Activated CD8-positive, alpha-beta memory T cell treated with anti-CD3 and anti-CD28 coated beads, Interleukin-2, amount 50 U/mL, for 24 hours (primary cell): ENCODE measurements around the gene CRYGC.

Source experiments
- DNase-seq: peaks from one replicate; pipeline ENCODE4 v3.0.0-alpha.2; 2020; ENCODE audit errors: extremely low read depth

Gene CRYGC

GRCh38 chr2:208093128-208093527, 36.5 kb downstream of the CRYGC start:
- no peak for DNase-seq

DNA sequence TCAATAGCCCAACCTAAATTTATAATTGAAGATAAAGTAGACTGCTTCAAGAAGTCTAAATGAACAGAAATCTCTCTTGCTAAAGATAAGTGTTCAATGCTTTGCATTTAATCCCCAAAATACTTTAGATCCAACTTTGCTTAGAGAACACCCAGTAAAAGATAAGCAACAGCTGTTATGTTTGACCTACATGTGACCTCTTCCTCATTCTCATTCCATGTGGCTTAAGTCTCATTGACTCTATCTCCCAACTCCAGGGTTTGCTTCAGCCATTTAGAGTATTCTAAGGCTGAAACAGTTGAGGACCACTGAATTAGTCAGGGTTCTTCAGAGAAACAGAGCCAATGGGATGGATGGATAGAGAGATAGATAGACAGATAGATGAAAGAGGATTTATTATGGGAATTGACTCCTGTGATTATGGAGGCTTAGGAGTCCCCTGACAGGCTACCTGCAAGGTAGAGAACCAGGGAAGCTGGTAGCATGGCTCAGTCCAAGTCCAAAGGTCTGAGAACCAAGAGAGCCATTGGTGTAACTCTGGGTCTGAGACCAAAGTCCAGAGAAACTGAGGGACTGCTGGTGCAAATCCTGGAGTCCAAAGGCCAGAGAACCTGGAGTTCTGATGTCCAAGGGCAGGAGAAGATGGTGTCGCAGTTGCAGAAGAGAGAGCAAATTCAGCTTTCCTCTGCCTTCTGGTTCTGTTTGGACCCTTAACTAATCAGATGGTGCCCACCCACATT, 37.4 kb downstream of the CRYGC start:
- DNase-seq: no peak

DNA sequence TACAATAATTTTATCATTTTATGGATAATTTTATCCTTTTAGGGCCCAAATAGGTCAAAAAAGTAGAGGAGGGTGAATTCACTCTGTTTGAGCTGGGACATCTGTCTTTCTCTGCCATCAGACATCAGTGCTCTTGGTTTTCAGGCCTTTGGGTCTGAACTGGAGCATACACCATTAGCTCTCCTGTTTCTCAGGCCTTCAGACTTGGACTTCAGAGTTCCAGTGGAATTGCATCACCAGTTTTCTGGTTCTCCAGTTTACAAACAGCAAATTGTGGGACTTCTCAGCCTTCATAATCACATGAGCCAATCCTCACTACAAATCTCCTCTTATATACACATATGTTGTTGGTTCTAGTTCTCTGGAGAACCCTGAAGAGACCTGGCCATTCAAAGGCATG, 39.2 kb downstream of the CRYGC start:
- no peak for DNase-seq

- DNase-seq: no peak
Observed at GRCh38 chr2:208086029-208086428, 43.6 kb downstream of the CRYGC start.

DNA sequence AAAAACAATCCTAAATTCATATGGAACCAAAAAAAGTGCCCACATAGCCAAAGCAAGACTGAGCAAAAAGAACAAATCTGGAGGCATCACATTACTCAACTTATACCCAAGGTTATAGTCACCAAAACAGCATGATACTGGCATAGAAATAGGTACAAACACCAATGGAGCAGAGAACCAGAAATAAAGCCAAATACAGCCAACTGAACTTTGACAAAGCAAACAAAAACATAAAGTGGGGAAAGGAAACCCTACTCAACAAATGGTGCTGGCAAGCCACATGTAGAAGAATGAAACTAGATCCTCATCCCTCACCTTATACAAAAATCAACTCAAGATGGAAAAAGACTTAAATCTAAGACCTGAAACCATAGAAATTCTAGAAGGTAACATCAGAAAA, 45.8 kb downstream of the CRYGC start:
- no peak for DNase-seq
